ENCODE measurements around the gene LRRC18.

LRRC18 gene

GRCh38 chr10:48946332-48946731 is 6.7 kb upstream of the LRRC18 start:
- DNase-seq (ENCODE audit: low read depth): no peak

- no peak for DNase-seq (ENCODE audit: low read depth)
Observed at GRCh38 chr10:48945441-48946130, 5.9 kb upstream of the LRRC18 start.

DNA sequence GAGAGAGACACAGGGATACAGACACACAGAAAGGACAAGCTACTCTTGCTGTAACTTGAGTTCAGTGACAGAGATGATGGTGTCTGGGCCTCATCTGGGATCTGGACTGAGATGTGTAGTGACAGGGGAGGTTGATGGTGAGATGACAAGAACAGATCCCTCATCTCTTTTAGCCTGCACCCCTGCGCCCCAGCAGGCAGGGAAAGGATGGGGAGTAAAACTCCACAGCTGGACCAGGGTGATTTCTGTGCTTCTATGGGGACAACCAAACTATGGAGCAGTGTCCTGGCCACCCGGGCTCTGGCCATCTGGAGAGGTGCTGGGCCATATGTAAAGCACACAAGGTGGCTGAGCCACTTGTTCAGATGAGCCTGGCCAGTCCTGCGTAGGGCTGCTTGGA is 4.5 kb upstream of the LRRC18 start:
- DNase-seq (ENCODE audit: low read depth): no peak

- DNase-seq (ENCODE audit: low read depth): no peak
Observed at GRCh38 chr10:48943096-48943495, 3.5 kb upstream of the LRRC18 start.

DNA sequence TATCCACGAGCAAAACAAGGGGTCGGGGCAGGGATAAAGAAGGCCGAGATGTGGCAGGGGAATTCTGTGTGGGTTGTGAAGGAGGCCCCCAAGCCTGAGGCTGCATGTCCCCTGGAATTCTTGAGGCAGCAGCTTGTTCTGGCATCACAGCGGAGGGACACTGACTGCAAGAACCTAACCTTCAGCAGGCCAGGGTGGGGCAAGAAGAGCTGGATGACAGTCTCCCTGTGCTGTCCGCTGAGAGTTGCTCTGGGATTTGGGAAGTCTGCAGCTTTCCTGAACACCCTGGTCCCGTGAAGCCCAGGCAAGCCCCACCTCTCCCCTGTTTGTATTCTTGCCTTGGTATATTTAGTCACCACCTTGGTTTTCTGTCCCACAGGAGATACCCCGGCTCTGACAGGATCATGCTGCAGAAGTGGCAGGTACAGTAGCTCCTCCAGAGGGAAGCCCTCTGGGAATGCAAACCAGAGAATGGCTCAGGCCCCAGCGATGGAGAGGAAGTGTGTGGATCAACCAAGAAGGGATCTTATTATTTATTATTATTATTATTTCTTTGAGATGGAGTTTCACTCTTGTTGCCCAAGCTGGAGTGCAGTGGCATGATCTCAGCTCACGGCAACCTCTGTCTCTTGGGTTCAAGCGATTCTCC is 1.9 kb upstream of the LRRC18 start:
- DNase-seq (ENCODE audit: low read depth): no peak

DNA sequence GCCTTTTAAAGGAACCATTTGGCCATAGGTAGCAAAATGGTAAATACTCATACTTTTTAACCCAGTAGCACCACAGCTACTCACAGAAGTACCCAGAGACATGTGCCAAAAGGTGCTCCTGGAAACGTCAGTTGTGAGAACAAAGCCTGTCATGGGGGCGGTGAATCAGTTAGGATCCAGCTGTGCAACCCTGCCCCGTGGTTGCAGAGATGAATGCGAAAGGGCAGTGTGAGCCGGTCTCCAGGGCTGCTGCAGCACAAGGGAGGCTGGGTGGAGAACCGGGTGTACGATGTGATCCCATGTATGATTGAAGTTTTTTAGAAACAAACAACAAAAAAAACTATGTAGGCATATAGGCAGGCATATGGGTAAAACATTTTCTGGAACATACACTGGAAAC is 1.3 kb upstream of the LRRC18 start:
- no peak for DNase-seq (ENCODE audit: low read depth)

DNA sequence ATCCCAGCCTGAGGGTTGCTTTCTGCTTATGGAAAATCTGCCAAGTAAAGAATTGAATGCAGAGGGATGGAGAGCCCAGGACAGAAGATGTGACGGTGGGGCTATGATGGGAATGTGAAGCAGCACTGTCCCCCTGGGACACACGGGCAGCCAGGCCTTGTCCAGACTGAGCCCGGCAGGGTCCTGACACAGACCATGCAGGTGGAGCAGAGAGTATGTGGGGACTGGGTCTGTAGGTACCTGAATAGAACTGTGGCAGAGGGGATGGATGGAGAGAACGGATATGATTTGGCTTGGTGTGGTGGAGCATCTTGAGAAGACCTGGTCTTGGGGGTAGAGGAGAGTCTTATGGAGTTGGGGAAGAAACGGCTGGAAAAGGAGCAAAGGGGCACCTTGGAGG is 732 bp upstream of the LRRC18 start:
- DNase-seq (ENCODE audit: low read depth): no peak

- DNase-seq (ENCODE audit: low read depth): no peak
Observed at GRCh38 chr10:48938990-48939536, 577 bp downstream of the LRRC18 start.

GRCh38 chr10:48938281-48938680 is 1.4 kb downstream of the LRRC18 start:
- no peak for DNase-seq (ENCODE audit: low read depth)

DNA sequence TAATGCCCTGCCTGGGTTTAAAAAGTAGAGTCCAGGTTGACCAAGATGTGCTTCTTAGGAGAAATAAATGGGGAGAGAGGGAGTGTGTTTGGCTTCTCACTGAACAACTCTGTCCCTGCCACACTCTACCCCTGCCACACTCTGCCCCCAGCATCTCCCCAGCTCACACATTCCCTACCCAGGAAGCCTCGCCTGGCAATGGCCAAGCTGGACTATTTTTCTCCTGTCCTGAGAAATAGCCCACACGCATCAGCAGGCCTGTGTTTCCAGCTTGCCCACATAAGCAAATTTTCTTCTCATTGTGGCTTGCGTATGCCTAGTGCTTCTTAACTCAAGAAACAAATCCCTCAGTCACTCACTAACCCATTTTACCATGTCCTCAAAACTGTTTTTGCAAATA is 1.8 kb downstream of the LRRC18 start:
- no peak for DNase-seq (ENCODE audit: low read depth)

- DNase-seq (ENCODE audit: low read depth): no peak
Observed at GRCh38 chr10:48935577-48935976, 4.1 kb downstream of the LRRC18 start.

- no peak for DNase-seq (ENCODE audit: low read depth)
Observed at GRCh38 chr10:48934672-48935501, 4.8 kb downstream of the LRRC18 start.

GRCh38 chr10:48932831-48933664 is 6.6 kb downstream of the LRRC18 start:
- DNase-seq (ENCODE audit: low read depth): no peak

DNA sequence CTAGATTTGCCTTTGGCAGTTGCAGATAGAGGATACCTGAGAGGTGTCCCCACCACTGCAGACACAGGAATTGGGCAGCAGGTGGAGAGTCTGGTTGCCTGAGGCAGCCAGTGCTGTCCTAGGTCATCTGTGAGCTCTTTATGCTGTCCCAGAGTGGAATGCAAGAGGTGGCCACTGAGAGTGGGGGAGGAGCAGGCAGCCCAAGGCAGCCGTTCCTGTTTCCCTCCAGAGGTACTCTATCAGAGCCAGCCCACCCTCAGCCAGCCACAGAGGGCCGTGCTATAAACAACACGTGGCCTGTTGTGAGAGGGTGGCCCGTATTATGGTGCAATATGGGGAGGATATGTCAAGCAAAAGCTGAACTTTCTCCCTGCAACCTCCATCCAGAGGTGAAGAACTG is 8.5 kb downstream of the LRRC18 start:
- no peak for DNase-seq (ENCODE audit: low read depth)

GRCh38 chr10:48929413-48929990 is 10.1 kb downstream of the LRRC18 start:
- DNase-seq (ENCODE audit: low read depth): no peak

DNA sequence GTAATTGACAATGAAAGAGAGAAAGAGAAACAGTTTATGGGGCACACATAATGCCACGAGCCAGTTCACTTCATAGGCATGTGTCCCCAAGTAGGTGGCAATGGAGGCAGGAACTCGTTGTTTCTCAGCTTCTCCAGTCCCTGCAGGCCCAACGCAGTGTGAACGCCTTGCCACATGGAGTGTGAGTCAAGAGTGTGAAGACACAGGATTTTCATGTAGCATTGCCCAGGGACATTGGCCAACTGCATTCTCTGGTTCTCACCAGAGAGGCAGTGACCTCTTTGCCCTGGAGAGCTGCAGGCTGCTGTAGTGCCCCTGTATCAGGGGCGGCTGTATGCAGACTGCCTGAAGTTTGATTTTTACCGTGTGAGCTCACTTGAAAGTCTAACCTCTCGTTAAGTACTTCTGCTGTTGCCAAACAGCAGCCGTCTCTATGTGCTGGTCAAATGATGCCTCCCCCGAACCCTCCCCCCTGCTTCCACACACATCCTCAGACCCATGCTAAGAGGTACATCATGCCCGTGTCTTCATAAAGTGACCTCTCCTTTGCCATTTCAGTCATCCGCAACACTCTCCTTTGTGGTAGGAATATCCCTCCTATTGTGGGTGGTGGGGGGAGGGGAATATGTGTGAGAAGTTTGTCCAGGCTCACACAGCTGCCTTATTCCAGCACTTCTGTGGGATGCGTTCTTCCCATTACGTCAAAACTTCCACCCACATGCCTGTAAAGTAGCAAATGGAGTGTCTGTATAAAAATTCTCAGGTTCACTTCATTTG is 12.7 kb downstream of the LRRC18 start:
- DNase-seq (ENCODE audit: low read depth): no peak

- DNase-seq (ENCODE audit: low read depth): no peak
Observed at GRCh38 chr10:48926255-48926654, 13.4 kb downstream of the LRRC18 start.

DNA sequence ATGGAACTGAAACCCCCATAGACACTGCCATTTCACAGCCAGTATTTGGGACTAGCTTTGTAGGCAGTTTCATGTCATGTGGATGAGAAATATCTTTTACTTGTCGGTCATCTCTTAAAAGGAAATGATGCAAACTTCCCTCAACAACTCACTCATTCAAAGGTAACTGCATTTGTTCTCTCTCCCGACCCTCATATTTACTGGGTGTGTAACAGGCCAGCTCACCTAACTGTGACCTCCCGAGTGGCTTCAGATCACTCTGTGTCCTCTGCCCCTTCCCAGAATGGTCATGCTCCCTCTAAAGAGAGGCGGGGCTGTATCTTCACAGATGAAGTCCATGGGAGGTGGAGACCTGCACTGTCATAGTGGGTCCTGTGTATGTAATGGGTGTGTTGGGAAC is 14.7 kb downstream of the LRRC18 start:
- no peak for DNase-seq (ENCODE audit: low read depth)

DNA sequence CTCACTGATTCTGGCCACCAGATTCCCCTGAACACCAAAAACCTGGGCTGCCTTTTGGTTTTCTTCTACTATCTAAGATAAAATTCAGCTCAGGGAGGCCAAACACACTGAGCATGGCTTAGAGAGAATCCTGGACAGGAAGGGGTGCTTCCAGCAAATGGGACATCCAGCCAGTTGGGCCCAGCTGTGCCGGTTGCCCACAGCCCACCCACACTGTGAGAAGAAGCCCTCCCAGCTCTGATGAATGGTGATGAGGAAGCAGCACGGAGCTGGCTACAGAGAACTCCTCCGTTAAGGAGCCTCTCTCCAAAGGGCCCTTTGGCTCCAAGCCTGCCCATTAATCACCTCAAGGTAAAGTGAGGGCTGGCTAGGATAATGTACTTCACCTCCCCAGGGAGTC is 15.9 kb downstream of the LRRC18 start:
- no peak for DNase-seq (ENCODE audit: low read depth)

DNA sequence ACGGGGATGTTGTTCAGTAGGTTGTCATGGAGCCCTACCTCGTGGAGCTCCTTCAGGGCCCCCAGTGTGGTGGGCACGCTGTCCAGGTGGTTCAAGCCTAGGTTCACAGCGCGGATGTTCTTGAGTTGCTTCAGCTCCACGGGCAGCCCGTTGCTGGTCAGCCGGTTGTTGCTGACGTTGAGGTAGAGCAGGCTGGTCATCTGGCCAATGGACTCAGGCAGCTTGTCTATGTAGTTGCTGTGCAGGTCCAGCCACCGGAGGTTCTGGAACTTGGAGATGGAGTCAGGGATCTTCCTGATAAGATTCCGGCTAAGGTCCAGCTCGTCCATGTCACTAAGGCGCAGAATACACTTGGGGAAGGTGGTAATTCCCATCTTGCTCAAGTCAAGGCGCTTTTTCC is 26.0 kb downstream of the LRRC18 start:
- DNase-seq (ENCODE audit: low read depth): no peak

DNA sequence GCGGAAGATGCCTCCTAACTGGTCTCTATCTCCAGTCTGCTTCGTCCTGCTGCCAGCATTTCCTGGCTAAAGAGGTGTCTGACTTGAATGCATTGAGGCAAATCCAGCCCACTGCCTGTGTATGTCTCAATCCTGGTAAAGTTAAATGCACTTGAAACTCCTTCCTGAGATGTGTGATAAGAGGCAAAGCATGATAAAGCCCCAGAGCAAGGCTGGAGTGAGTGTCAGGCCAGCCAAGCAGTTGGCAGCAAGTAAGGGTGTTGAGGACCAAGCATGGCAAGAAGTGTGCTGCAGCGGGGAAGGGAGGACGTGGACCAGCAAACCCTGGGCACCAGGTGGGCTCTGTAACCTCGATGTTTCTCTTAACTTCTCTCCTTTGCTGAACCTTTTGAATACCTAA is 29.1 kb downstream of the LRRC18 start:
- no peak for DNase-seq (ENCODE audit: low read depth)
